DOHH2 (cell line): ENCODE data around the gene AGAP3.

ENCODE experiments used
- H3F3A ChIP-seq: fragments of 200-600 bp; sonication (generic), shearing (Covaris generic); 2 replicates; pipeline ENCODE4 v1.6.0; 2016; ENCODE audit warnings: antibody characterized with exemption, mild to moderate bottlenecking; ENCODE audit not compliant: control insufficient read depth, insufficient read depth
- H3K27ac ChIP-seq: fragments of 200-600 bp; sonication (generic); 2 replicates; pipeline ENCODE4 v1.5.1; 2014; ENCODE audit warnings: low read depth, mild to moderate bottlenecking, low read length, moderate library complexity
- H3K27me3 ChIP-seq: fragments of 200-600 bp; sonication (generic); 2 replicates; pipeline ENCODE4 v1.6.1; 2014; ENCODE audit warnings: mild to moderate bottlenecking, low read length, mixed read lengths; ENCODE audit not compliant: control insufficient read depth
- H3K36me3 ChIP-seq: fragments of 200-600 bp; sonication (generic); 2 replicates; pipeline ENCODE4 v1.6.1; 2014; ENCODE audit warnings: mild to moderate bottlenecking, low read length, moderate library complexity, mixed read lengths; ENCODE audit not compliant: control insufficient read depth
- H3K4me1 ChIP-seq: fragments of 200-600 bp; sonication (generic); 2 replicates; pipeline ENCODE4 v1.6.1; 2014; ENCODE audit warnings: mild to moderate bottlenecking, low read length, mixed read lengths; ENCODE audit not compliant: control insufficient read depth
- H3K4me2 ChIP-seq: fragments of 200-600 bp; sonication (generic); 2 replicates; pipeline ENCODE4 v1.6.0; 2014; ENCODE audit warnings: mild to moderate bottlenecking, low read length, moderate library complexity
- H3K4me3 ChIP-seq: fragments of 200-600 bp; sonication (generic); 2 replicates; pipeline ENCODE4 v1.5.1; 2014; ENCODE audit warnings: mild to moderate bottlenecking, low read length, mixed read lengths
- H3K79me2 ChIP-seq: fragments of 200-600 bp; sonication (generic); 2 replicates; pipeline ENCODE4 v1.6.1; 2014; ENCODE audit warnings: mild to moderate bottlenecking, low read length, mixed read lengths; ENCODE audit not compliant: control insufficient read depth
- H3K9me2 ChIP-seq: fragments of 200-600 bp; sonication (generic); replicated peaks from 2 replicates; pipeline ENCODE4 v1.6.1; 2014; ENCODE audit warnings: mild to moderate bottlenecking, low read length, mixed read lengths; ENCODE audit not compliant: control insufficient read depth
- H3K9me3 ChIP-seq: fragments of 200-600 bp; sonication (generic); 2 replicates; pipeline ENCODE4 v1.6.1; 2014; ENCODE audit warnings: antibody characterized with exemption, low read length, mixed read lengths; ENCODE audit not compliant: control insufficient read depth, insufficient read depth
- H4K20me1 ChIP-seq: fragments of 200-600 bp; sonication (generic); 2 replicates; pipeline ENCODE4 v1.6.0; 2014; ENCODE audit warnings: low read depth, mild to moderate bottlenecking, antibody characterized with exemption, low read length, moderate library complexity; ENCODE audit not compliant: control insufficient read depth, insufficient read depth
- EZH2phosphoT487 ChIP-seq: fragments of 200-600 bp; sonication (generic); IDR thresholded peaks from 2 replicates; pipeline ENCODE4 v1.6.1; 2017; ENCODE audit warnings: borderline replicate concordance, mild to moderate bottlenecking, antibody characterized with exemption, low read length, moderate library complexity, mixed read lengths
- TF ChIP-seq, protein P1 (sequence below): fragments of 200-600 bp; sonication (generic); IDR thresholded peaks from one replicate; pipeline ENCODE4 v1.5.1; 2014; ENCODE audit warnings: antibody characterized with exemption, mild to moderate bottlenecking, low read depth, low read length; ENCODE audit not compliant: poor library complexity, severe bottlenecking

The AGAP3 gene

DNA sequence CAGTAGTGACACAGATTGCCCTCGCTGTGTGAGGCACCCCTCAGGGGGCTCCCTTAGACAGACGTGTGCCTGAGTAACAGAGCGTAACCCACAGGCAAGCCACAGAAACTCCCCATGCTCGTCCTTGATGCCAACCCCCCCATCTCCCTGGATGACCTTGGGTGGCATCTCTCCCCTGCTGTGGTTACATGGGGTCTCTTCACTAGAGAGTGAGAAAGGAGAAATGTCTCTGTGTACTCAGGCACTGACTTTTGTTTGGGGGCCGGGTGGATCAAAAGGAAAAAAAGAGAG is 101.9 kb downstream of the AGAP3 start:
- Histone ChIP-seq H3K4me1 (peaks cover 8% of the 10 kb centered on the region; the same call in 1 of the 2 replicates), H3K27me3 (peaks cover 32% of the 10 kb centered on the region), H3K79me2 (no peaks in the 10 kb centered on the region), H3K4me2 (no peak overlapping the region), H3K27ac (no peak overlapping the region), H4K20me1 (no peaks in the 10 kb centered on the region), H3K36me3 (no peaks in the 10 kb centered on the region), H3K9me2 (no peaks in the 10 kb centered on the region), H3F3A (no peaks in the 10 kb centered on the region), H3K4me3 (no peak overlapping the region), H3K9me3 (no peaks in the 10 kb centered on the region)
- TF ChIP-seq, protein P1, sequence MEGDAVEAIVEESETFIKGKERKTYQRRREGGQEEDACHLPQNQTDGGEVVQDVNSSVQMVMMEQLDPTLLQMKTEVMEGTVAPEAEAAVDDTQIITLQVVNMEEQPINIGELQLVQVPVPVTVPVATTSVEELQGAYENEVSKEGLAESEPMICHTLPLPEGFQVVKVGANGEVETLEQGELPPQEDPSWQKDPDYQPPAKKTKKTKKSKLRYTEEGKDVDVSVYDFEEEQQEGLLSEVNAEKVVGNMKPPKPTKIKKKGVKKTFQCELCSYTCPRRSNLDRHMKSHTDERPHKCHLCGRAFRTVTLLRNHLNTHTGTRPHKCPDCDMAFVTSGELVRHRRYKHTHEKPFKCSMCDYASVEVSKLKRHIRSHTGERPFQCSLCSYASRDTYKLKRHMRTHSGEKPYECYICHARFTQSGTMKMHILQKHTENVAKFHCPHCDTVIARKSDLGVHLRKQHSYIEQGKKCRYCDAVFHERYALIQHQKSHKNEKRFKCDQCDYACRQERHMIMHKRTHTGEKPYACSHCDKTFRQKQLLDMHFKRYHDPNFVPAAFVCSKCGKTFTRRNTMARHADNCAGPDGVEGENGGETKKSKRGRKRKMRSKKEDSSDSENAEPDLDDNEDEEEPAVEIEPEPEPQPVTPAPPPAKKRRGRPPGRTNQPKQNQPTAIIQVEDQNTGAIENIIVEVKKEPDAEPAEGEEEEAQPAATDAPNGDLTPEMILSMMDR = no peak

GRCh38 chr7:151189038-151189437 is 102.8 kb downstream of the AGAP3 start:
- TF ChIP-seq, protein P1 = no peak
- no peak for TF ChIP-seq EZH2phosphoT487
- Histone ChIP-seq H3K36me3 (no peaks in the 10 kb centered on the region), H3K4me1 (peaks cover 8% of the 10 kb centered on the region; the same call in 1 of the 2 replicates), H3K4me3 (no peak overlapping the region), H3K9me3 (no peaks in the 10 kb centered on the region), H3F3A (no peaks in the 10 kb centered on the region), H3K9me2 (no peaks in the 10 kb centered on the region), H3K27me3 (peaks cover 32% of the 10 kb centered on the region), H3K79me2 (no peaks in the 10 kb centered on the region), H3K27ac (no peak overlapping the region), H4K20me1 (no peaks in the 10 kb centered on the region), H3K4me2 (no peak overlapping the region)

DNA sequence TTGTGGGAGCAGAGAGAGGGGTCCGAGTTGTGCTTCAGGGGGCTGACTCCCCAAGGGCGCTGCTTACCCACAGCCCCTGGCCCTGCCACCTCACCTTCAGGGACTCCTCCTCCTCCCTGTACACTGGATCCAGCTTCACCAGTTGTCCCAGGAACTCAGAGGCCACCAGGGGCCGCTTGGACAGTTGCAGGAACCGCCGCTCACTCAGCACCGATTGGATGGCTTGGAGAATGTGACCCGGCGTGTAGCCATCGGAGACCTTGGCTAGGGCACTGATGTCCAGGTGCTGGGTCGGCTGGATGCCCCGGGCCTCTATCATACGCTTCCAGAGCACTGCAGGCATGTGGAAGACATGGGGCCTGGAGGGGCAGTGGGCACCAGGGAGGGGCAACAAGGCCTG is 105.3 kb downstream of the AGAP3 start:
- TF ChIP-seq EZH2phosphoT487 = no peak
- TF ChIP-seq, protein P1 = no peak
- H3F3A ChIP-seq = no peaks in the 10 kb centered on the region
- no peak overlapping the region for H3K27ac ChIP-seq
- H3K9me2 ChIP-seq = no peaks in the 10 kb centered on the region
- no peaks in the 10 kb centered on the region for H3K9me3 ChIP-seq
- H4K20me1 ChIP-seq = no peaks in the 10 kb centered on the region
- no peak overlapping the region for H3K4me2 ChIP-seq
- H3K4me3 ChIP-seq = no peak overlapping the region
- H3K27me3 ChIP-seq = peaks cover 36% of the 10 kb centered on the region
- no peaks in the 10 kb centered on the region for H3K79me2 ChIP-seq
- no peaks in the 10 kb centered on the region for H3K36me3 ChIP-seq
- H3K4me1 ChIP-seq = peaks cover 8% of the 10 kb centered on the region; the same call in 1 of the 2 replicates
